HG03439 (cell line): ENCODE results near the gene SLC2A4RG.
"Not testable (repeated sequence)": the region's sequence is repeated elsewhere in the genome, so short reads cannot be mapped to it uniquely, and the experiment has no call there.

Source experiments
- ATAC-seq: cut with Tn5 transposase; IDR thresholded peaks from one replicate; pipeline ENCODE4 v1.9.1; 2021; ENCODE audit warnings: mild to moderate bottlenecking, moderate library complexity; ENCODE audit not compliant: unreplicated experiment

SLC2A4RG gene

DNA sequence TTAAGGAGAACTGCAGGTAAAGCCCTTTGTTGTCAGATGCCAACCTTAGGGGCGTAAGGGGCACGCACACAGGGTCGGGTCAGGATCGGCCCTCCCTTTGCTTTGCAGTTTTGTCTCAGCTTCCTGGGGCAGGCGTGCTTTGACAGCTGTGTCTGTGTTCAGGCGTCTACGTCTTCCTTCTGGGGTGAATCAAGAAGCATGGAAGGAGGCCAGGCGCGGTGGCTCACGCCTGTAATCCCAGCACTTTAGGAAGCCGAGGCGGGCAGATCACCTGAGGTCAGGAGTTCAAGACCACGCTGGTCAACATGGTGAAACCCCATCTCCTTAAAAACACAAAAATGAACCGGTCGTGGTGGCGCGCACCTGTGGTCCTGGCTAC is 30.4 kb upstream of the SLC2A4RG start:
- ATAC-seq: no peak

DNA sequence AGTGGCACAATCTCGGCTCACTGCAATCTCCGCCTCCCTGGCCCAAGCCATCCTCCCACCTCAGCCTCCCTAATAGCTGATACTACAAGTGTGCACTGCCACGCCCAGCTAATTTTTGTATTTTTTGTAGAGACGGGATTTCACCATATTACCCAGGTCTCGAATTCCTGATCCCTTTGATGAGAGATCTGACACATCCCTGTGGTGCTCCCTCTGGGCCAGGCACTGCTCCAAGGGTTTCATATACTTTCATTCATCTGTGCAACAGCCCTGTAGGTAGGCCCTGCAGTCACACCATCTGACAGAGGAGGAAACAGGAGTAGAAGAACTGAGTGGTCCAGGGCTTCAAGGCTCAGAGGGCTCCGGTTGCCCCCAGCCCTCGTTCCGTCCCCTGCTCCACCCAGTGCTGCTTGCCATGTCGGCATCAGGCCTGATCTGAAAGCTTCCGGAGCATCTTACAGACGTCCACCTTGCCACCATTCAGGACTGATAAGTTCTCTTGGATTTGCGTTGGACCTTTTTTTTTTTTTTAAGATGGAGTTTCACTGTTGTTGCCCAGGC is 28.4 kb upstream of the SLC2A4RG start:
- no peak for ATAC-seq

DNA sequence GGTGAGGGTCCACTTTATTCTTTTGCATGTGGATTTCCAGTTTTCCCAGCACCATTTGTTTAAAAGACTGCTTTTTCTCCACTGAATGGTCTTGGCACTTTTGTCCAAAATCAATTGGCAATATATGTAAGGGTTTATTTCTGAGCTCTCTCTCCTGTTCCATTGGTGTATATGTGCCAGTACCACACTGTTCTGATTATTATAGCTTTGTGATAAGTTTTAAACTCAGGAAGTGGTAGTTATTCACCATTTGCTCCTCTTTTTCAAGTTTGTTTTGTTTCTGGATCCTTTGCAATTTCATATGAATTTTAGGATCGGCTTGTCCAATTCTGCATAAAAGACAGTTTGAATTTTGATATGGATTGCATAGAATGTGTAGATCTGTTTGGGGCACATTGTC is 27.4 kb upstream of the SLC2A4RG start:
- ATAC-seq: no peak

DNA sequence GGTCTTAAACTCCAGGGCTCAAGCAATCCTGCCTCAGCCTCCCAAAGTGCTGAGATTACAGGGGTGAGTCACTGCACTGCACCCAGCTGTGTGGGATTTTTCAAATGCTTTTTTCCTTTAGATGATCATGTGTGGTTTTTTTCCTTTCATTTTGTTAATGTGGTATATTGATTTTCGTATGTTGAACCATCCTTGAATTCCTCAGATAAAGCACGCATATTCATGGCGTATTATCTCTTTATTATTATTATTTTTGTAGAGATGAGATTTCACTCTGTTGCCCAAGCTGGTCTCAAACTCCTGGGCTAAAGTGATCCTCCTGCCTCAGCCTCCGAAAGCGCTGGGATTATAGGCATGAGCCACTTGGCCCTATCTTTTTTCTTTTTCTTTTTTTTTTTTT is 24.7 kb upstream of the SLC2A4RG start:
- no peak for ATAC-seq

DNA sequence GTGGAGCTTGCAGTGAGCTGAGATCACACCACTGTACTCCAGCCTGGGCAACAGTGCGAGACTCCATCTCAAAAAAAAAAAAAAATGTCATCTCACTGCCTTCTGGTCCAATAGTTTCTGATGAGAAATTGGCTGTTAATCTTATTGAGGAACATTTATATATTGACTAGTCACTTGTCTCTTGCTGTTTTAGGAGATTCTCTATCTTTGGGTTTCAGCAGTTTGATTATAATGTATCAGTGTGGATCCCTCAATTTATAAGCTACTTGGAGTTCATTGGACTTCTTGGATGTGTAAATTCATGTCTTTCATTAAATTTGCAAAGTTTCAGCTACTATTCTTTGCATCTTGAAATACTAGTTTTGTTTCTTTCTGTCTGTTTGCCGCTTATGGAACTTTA is 20.6 kb upstream of the SLC2A4RG start:
- no peak for ATAC-seq

DNA sequence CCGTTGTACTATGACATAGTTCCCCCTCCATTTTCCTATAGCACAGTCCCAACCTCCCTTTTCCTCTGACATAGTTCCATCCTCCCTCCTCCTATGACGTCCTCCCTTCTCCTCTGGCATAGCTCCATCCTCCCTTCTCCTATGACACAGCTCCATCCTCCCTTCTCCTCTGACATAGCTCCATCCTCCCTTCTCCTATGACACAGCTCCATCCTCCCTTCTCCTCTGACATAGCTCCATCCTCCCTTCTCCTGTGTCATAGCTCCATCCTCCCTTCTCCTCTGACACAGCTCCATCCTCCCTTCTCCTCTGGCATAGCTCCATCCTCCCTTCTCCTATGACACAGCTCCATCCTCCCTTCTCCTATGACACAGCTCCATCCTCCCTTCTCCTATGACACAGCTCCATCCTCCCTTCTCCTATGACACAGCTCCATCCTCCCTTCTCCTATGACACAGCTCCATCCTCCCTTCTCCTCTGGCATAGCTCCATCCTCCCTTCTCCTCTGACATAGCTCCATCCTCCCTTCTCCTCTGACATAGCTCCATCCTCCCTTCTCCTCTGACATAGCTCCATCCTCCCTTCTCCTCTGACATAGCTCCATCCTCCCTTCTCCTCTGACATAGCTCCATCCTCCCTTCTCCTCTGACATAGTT is 16.5 kb upstream of the SLC2A4RG start:
- ATAC-seq: not testable (repeated sequence)

DNA sequence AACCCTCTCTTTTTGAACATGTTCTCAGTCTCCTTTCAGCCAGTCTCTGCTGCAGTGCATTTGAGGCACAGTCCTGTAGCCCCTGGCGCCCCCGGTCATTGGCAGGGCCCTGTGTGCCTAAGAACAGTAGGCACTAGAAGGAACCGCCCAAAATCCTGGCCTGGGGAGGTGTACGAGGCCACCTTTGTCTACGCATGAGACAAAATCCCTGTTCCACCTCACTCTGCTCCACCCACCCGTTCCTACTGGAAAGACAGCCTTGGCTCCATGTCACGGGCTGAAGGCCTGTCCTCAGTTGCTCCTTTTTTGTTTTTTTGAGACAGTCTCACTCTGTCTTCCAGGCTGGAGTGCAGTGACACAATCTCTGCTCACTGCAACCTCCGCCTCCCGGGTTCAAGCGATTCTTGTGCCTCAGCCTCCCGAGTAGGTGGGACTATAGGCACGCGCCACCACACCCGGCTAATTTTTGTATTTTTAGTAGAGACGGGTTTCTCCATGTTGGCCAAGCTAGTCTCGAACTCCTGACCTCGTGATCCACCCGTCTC is 9.3 kb upstream of the SLC2A4RG start:
- ATAC-seq: not testable (repeated sequence)

DNA sequence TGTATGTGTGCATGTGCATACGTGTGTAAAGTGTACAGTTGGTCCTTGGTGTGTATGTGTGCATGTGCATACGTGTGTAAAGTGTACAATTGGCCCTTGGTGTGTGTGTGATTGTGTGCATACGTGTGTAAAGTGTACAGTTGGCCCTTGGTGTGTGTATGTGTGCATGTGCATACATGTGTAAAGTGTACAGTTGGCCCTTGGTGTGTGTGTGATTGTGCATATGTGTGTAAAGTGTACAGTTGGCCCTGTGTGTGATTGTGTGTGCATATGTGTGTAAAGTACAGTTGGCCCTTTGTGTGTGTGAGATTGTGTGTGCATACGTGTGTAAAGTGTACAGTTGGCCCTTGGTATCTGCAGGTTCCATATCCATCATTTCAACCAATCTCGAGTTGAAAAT is 8.2 kb upstream of the SLC2A4RG start:
- ATAC-seq: no peak

DNA sequence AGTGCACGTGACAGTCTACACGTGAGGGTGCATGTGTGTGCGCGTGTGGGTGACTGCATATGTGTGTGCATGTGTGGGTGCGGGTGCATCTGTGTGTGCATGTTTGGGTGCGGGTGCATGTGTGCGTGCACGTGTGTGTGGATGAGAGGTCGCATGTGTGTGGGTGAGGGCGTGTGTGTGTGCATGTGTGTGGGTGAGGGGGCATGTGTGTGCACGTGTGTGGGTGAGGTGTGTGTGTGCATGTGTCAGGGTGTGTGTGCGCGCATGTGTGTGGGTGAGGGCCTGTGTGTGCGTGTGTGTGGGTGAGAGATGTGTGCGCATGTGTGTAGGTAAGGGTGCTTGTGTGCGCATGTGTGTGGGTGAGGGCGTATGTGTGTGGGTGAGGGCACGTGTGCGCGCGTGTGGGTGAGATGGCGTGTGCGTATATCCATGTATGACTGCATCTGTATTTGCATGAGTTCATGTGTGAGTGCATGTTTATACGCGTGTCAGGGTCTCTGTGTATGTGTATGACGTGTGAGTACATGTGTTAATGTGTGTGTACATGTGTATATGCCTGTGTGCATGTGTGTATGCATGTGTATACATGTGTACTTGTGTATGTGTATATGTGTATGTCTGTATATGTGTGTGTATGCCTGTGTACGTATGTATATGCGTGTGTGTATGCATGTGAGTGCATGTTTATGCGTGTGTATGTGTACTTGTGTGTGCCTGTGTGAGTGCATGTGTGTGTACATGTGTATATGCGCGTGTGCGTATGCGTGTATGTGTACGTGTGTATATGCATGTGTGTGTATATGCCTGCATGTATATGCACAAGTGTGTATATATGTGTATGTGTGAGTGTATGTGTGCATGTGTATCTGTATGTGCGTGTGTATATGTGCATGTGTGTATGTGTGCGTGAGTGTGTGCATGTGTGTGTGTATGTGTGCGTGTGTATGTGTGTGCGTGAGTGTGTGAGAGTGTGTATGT is 7.2 kb upstream of the SLC2A4RG start:
- ATAC-seq: no peak

DNA sequence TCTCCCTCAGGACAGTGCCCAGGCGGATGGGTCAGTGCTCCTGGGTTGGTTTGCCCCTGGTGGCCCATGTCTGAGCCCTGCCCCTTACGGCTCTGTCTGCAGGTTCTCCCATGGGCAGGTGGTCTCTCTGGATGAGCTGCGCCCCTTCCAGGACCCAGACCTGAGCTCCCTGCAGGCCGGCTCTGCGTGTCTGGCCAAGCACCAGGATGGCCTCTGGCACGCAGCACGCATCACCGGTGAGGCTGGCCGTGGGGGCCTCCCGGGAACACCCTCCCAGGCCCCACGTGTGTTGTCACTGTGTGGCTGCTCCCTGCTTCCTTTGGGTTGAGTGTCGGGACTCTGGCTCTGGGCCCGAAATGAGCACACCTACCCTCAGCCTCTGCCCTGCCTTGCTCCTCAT is 6.5 kb upstream of the SLC2A4RG start:
- no peak for ATAC-seq

DNA sequence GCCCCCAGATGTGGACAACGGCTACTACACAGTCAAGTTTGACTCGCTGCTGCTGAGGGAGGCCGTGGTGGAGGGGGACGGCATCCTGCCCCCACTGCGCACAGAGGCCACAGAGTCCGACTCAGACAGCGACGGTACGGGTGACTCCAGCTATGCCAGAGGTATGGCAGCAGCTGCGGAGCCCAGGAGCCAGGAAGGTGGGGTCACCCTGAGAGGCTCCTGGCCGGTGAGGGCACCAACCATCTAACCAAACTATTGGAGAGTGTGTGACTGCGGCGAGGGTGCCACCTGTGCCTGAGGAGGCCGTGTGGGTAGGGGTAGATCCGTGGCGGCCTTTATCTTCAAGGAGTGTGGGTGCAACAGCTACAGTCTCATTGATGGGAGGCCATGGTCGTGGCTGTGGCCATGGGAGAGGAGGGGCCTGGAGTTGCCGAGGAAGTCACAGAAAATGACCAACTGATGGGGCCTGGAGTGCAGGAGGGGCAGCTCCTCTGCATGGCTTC is 5.9 kb upstream of the SLC2A4RG start:
- ATAC-seq: no peak

DNA sequence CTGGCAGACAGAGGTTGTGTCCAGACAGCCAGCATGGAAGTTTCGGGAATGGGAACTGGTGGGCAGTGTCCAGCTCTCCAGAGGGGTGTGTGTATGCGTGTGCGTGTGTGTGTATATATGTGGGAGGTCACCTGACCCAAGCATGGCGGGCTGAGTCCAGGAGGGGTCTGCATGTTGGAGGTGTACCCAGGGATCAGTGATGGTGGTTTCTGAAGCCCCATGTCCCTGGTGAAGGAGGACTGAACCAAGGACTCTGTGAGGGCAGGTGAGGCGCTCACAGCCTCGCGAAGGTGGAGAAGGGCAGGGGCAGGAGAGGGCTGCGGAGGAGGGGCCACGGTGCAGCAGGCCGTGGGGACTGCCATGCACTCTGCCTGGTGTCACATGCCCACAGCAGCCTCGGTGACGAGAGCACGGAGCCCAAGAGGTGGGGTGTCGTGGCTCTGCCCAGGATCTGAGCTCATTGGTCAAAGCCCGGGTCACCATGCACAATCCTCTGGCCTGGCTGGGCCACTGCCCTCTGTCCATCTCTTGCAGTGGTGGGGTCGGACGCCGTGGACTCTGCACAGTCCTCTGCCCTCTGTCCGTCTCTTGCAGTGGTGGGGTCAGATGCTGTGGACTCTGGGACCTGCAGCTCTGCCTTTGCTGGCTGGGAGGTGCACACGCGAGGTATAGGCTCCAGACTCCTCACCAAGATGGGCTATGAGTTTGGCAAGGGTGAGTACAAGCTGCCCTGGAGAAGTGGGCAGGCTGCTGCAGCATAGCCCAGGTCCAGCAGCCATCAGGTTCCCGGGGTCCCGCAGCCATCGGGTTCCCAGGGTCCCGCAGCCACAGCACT is 5.2 kb upstream of the SLC2A4RG start:
- no peak for ATAC-seq

DNA sequence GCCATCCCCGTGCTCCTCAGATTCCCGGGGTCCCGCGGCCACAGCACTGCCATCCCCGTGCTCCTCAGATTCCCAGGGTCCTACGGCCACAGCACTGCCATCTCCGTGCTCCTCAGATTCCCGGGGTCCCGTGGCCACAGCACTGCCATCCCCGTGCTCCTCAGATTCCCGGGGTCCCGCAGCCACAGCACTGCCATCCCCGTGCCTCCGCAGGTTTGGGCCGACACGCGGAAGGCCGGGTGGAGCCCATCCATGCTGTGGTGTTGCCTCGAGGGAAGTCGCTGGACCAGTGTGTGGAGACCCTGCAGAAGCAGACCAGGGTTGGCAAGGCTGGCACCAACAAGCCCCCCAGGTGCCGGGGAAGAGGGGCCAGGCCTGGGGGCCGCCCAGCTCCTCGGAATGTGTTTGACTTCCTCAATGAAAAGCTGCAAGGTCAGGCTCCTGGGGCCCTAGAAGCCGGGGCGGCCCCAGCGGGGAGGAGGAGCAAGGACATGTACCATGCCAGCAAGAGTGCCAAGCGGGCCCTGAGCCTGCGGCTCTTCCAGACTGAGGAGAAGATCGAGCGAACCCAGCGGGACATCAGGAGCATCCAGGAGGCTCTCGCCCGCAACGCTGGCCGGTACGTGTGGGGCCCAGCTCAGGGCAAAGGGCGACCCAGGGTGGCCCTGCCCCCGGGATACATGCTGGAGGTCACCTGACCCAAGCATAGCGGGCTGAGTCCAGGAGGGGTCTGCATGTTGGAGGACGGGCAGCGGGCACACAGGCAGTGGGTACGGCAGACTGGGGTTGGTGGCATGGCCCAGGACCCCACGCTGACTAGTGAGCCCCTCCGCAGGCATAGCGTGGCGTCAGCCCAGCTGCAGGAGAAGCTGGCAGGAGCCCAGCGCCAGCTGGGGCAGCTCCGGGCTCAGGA is 4.4 kb upstream of the SLC2A4RG start:
- ATAC-seq: no peak

DNA sequence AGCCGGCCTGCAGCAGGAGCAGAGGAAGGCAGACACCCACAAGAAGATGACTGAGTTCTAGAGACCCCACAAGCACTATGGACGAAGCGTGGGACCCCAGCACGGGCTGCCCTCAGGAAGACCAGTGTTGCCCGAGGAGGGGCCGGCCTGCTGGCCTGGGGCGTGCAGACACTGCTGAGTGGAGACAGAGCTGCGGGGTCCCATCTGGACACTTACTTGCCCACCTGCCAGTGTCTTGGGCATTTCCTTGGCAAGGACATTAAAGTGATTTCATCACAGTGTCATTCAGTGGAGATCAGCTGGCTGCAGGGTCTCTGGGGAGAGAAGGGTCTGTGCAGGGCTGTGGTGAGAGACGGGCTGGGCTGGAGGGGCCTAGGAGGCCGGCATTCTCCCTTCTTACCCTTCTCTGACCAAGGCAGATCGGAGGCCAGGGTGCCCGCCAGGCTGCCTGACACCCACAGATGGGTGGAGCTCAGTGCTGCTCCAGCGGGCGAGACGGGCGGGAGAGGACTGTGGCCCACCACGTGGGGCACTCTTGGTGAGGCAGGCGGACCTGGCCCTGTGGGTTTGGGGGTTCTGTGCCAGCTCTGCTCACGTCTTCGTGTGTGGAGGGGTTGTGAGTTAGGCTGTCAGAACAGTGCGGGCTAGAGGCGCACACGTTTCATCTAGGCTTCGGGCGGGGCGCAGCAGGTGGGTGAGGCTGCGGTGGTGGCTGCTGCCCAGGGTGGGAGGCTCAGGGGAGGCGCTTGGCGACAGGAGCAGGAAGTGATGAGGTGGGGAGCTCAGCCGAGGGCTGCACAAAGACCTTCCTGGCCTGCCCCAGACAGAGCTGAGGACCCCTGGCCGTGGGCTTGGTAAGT is 3.5 kb upstream of the SLC2A4RG start, which contains the start of gene LIME1:
LIME1 (plus strand) TSS at position 806 of the 860 bp plus-strand sequence. CDS start 886 bp downstream, outside the sequence.
- no peak for ATAC-seq

DNA sequence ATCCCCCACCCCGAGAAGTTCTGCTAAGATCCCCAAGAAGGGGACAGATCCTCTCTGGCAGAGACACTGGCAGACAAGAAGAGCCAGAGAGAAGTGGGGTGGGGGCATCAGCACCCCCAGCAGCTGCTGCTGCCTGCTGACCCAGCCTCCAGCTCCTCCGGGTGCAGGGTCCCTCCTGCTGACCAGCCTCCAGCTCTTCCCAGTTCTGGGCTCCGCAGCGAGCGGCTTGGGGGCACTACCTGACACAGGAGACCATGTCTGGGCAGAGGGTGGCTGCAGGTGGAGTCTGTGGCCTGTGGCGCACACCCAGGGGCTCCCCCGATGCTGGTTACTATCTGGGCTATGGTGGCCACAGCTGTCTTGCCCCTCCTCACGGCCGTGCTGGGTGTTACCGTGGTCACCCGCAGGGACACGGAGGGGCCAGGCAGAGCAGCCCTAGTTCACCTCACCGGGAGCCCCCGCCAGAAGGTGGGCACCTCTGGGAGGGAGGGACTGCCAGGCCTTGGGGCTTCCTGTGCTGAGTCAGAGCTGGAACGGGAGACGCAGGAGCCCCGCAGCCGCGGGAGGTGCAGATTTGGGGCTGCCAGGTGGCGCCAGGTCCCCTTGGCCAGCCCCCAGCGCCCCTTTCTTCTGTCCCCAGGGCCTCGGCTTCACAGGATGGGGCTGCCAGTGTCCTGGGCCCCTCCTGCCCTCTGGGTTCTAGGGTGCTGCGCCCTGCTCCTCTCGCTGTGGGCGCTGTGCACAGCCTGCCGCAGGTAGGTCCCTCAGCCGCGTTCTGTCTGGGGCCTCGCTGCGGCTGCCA is 2.5 kb upstream of the SLC2A4RG start:
- ATAC-seq: no peak

DNA sequence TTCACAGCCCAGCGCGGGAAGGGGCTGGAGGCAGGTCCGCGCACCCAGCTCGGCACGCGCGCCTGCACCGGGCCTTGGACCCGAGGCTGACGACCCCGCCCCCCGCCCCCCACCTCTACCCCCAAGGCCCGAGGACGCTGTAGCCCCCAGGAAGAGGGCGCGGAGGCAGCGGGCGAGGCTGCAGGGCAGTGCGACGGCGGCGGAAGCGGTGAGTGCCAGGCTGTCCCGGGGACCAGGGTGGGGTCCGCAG is 2.0 kb upstream of the SLC2A4RG start:
- ATAC-seq: no peak

DNA sequence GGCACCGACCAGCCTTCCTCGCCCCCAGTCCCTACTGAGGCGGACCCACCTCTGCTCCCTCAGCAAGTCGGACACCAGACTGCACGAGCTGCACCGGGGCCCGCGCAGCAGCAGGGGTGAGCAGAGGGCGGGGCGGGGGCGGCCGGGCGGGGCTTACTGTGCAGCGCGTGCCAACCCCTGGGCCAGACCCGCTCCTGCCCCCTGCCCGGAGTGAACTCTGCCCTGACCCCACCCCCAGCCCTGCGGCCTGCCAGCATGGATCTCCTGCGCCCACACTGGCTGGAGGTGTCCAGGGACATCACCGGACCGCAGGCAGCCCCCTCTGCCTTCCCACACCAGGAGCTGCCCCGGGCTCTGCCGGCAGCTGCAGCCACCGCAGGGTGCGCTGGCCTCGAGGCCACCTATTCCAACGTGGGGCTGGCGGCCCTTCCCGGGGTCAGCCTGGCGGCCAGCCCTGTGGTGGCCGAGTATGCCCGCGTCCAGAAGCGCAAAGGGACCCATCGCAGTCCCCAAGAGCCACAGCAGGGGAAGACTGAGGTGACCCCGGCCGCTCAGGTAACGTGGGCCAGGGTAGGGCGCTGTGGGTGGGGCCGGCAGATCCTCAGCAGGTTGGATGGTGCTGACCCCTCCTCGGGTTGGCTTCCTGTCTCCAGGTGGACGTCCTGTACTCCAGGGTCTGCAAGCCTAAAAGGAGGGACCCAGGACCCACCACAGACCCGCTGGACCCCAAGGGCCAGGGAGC is 1.5 kb upstream of the SLC2A4RG start:
- ATAC-seq: no peak
